Measurements from ENCODE around the gene TMEM88.
"Not testable (repeated sequence)": the region's sequence is repeated elsewhere in the genome, so short reads cannot be mapped to it uniquely, and the experiment has no call there.

The TMEM88 gene

GRCh38 chr17:7856011-7856810 is 1.3 kb downstream of the TMEM88 start:
- DNase-seq (ENCODE audit: low read depth in 2 of 2) = no peak

- DNase-seq (ENCODE audit: low read depth in 2 of 2) = peak; percentile 81 to 88
These were observed 2.2 kb downstream of the TMEM88 start, which contains the start of gene NAA38 for GRCh38 chr17:7856811-7857712. Gene NAA38, minus strand, starts transcription at chr17:7857559. Its CDS starts 96 bp downstream, at chr17:7857463.

DNA sequence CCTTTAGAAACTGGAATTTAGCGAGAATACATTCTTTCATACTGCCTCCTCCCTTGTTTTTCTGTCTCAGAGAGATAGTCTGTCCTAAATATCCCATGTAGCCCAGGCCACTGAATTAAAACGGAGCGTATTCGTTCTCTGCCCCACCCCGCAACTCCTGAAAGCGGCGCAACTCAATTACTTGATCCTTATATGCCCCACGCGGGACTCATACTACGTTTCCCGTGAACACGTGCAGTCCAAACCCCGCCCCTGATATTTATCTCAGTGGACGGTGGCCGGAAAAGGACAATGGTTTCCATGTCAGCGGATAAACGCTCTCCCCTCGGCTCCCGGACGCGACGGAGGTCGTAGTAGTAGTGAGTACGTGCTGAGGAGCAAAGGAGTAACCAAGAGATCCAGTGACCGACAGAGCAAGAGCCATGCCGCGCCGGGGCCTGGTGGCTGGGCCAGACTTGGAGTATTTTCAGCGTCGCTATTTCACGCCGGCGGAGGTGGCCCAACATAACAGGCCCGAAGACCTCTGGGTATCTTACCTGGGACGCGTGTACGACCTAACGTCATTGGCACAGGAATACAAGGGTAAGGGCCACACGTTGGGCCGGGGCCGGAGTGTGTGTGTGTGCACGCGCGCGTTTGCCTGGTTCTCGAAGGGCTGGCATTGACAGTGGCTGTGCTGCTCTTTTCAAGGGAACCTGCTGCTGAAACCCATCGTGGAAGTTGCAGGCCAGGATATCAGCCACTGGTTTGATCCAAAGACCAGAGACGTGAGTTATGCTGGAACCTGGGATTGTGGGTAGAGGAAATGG is 3.1 kb downstream of the TMEM88 start, which contains the start of gene CYB5D1:
CYB5D1 (plus strand) TSS at position 291 of the 809 bp plus-strand sequence; CDS start at position 423, 132 bp downstream.
- DNase-seq (ENCODE audit: low read depth in 2 of 2) = peak; percentile 73 to 82

DNA sequence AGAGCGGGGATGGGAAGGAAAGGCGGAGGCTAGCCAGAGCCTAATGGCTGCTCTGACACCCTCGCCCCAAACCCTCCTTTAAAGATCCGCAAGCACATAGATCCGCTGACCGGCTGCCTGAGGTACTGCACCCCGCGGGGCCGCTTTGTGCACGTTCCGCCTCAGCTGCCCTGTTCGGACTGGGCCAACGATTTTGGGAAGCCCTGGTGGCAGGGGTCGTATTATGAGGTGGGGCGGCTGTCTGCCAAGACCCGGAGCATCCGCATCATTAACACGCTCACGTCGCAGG is 3.6 kb downstream of the TMEM88 start:
- DNase-seq (ENCODE audit: low read depth in 2 of 2) = no peak

DNA sequence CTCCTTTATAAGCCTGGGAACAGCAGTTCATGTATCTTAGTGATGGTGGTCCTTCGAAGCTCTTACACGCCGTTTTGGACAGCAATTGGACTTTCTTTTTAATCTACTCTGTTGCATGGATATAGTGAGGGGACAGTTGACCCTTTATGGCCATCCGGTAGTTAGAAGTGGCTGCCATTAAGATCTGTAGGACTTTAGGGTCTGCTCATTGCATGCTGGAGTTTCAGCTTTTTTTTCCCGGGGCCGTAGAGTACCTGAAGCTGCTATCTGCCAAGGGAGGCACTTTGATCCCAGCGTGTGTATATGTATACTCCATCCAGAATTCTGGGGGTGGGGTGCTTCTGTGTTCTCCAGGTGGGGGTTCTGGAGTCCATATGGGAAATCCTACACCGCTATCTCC is 4.2 kb downstream of the TMEM88 start:
- DNase-seq (ENCODE audit: low read depth in 2 of 2) = no peak

DNA sequence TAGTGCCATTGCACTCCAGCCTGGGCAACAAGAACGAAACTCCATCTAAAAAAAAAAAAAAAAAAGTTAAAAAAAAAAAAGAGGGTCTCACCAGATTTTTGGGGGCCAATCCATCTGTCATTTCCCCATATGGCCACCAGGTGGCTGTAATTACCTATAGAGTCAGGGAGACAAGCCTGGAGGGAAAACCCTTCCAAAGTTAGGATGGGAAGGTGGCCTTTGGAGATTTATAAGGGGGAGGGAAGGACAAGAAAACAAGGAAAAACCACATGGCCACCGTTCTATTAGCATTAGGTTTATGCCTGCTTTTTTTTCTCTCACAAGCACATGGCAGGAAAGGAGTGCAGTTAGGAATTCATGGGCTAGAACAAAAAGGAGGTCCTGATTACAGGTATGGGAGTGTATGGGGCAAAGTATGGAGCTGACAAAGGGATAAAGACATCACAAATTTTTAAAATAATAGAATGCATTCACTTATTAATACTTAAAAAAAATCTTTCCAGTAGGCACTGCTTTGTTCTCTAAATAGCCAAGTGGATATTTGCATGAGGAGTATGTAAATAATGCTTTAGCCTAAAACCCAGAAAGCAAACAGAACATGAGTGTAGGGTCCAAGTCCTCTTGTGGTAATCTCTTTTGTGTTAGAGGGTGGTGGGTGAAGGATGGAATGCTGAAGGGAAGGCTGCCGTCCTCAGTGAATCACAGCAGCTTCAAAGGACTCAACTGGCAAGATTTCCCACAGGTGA is 8.0 kb downstream of the TMEM88 start:
- no peak for DNase-seq (ENCODE audit: low read depth in 2 of 2)

DNA sequence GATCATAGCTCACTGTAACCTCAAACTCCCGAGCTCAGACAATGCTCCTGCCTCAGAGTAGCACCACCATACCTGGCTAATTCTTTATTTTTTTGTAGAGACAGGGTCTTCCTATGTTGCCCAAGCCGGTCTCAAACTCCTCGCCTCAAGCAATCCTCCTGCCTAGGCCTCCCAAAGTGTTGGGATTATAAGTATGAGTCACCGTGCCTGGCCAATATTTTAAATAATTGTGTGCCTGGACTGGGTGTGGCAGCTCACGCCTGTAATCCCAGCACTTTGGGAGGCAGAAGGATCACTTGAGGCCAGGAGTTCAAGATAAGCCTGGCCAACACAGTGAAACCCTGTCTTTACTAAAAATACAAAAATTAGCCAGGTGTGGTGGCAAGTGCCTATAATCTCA is 9.5 kb downstream of the TMEM88 start:
- DNase-seq (ENCODE audit: low read depth in 2 of 2) = not testable (repeated sequence)

GRCh38 chr17:7864995-7865650 is 10.3 kb downstream of the TMEM88 start:
- DNase-seq (ENCODE audit: low read depth in 2 of 2) = no peak

DNA sequence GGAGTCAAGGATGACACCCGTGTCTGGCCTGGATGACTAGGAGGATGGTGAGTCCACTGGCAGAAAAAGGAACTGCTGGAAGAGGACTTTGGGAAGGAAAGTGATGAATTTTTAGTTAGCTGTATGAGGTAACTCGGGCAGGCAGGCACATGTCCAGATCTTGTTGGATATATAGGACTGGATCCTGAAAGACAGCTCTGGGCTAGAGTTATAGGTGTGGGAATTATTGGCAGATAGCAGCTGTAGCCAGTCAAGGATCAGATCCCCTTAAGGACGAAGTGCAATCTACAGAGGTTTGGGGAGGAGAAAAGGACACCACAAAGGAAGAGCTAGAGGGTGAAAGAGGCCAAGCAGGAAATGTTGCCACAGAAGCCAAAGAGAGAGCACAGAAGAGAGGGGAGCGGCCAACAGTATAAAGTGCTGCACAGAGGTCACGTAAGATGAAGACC is 13.0 kb downstream of the TMEM88 start:
- no peak for DNase-seq (ENCODE audit: low read depth in 2 of 2)

DNA sequence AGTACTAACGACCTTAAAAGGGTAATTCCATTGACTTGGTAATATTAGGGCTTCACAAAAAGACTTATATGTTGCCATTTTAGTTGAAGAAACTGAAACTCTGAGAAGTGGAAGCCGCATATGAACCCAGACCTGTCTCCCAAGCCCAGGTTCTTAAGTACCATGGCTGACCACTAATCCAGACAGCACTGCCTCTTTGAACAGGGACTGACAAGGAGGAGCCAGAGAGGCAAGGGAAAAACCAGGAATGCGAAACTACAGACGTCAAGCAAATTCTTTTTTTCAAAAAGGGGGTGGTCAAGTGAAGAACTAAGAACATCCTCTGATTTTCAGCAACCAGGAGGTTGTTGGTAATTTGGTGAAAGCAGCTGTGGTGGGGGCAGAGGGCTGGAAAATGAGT is 18.2 kb downstream of the TMEM88 start:
- no peak for DNase-seq (ENCODE audit: low read depth in 2 of 2)

GRCh38 chr17:7875804-7876370 is 21.0 kb downstream of the TMEM88 start:
- no peak for DNase-seq (ENCODE audit: low read depth in 2 of 2)

DNA sequence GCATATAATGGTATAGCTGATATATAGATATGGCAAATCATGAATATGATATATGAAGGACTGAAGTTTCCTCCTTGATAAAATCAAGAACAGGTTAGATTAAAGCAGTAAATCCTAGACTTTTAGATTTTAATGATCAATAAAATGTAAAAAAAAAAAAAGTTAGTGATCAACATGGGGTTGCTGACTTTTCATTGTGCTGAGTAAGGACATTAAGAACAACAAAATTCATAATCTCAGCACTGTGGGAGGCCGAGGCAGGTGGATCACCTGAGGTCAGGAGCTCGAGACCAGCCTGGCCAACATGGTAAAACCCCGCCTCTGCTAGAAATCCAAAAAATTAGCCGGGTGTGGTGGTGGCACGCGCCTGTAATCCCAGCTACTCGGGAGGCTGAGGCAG is 23.4 kb downstream of the TMEM88 start:
- DNase-seq (ENCODE audit: low read depth in 2 of 2) = no peak

- DNase-seq (ENCODE audit: low read depth in 2 of 2) = no peak
These were observed 25.4 kb downstream of the TMEM88 start for GRCh38 chr17:7880076-7880868.

DNA sequence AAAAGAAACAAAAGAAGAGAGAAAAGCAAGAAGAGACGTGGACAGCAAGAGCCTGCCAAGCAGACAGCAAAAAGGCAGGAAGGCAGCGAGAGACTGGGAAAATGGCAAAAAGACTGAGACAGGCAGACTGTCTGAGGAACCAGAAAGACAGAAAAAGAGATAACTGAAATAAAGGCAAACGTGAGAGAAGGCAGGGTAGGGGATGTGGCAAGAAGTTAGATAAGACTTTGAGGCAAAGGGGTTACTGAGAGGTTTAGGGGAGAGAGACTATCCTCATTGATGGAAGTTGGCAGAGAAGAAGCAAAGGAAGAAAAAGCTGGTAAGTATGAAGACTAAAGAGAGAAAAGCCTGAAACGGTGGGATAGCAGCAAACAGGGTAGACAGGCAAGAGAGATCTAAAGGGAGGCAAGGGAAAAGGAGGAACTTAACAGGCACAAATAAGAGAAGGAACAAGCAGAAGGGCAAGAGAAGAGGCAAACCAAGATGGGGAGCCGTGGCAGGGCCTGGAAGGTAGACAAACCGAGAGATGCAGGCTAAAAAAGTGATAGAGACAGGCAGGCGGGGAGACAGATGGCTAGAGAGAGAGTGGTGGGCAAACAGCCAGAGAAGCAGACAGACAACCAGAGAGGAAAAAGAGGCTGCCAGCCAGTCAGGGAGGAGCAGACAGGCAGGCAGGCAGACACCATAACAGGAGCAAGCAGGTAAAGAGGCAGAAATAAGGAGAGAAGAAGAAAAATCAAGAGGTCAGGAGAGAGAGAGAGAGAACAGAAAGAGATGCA is 26.6 kb downstream of the TMEM88 start:
- no peak for DNase-seq (ENCODE audit: low read depth in 2 of 2)

GRCh38 chr17:7882068-7882467 is 27.2 kb downstream of the TMEM88 start:
- DNase-seq (ENCODE audit: low read depth in 2 of 2) = no peak

GRCh38 chr17:7882629-7883028 is 27.8 kb downstream of the TMEM88 start:
- DNase-seq (ENCODE audit: low read depth in 2 of 2) = no peak

DNA sequence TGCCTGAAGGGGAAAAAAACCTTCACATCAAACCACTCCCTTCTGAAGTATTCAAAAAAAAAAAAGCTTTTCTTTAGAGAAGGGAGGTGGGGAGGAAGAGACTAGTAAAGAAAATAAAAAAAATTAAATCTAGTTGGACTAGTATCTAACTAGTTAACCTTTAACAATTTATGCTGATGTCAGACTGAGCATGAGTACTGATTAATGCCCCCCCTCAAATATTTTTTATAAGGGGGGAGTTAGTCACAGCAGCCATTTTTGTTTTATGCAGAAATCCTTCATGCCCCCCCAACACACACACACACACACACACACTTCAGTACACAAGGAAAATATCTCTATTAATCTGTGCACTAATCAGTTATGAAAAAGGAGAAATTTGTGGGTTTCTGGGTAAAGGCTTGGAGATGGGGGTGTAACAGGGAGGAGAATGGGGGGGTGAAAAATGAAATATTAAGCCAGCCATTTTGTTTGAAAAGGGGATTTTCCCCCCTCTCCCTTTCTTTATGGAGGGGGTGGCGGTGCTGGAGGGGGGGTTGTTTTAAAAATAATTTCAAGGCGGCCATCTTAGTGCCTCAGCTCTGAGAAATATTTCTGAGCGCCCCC is 29.0 kb downstream of the TMEM88 start:
- DNase-seq (ENCODE audit: low read depth in 2 of 2) = no peak

Data from stimulated activated CD8-positive, alpha-beta memory T cell treated with anti-CD3 and anti-CD28 coated beads, Interleukin-2, amount 100 ng/mL, for 1 hour (primary cell).